ENCODE data around the gene DSN1. TPM values are rescaled to one million over a fixed set of nuclear protein-coding genes. Genes with fewer than 3 reads are reported as not detected.

The DSN1 gene
- total and polyA plus RNA-seq, 2 of the 8 experiments (the other 6 are each of a cell fraction or from before 2014, with no cell fraction given): 12.0 to 26.2 TPM

- H4K5ac ChIP-seq (ENCODE audit: insufficient read length, low read depth, low read length): no peak overlapping the region
- no peak overlapping the region for H3K18ac ChIP-seq (ENCODE audit: extremely low read depth, low read length)
- no peak overlapping the region for H3K4me3 ChIP-seq (ENCODE audit: extremely low read depth in 1 of 4, insufficient read depth in 2 of 4, low read depth in 3 of 4, low read length in 4 of 4)
- H3K9me3 ChIP-seq (ENCODE audit: insufficient read depth in 2 of 2, low read depth in 1 of 2, low read length in 1 of 2): no peaks in the 10 kb centered on the region
- H3K14ac ChIP-seq (ENCODE audit: insufficient read length): no peak overlapping the region
- no peak for TF ChIP-seq HDAC6 (IDR thresholded peaks at IDR 0.05; ENCODE audit: low read depth, low read length)
- no peak for TF ChIP-seq NANOG (IDR thresholded peaks at IDR 0.05; ENCODE audit: insufficient read depth, low read depth, low read length, poor library complexity, severe bottlenecking)
- TF ChIP-seq SIX5 (IDR thresholded peaks at IDR 0.05; ENCODE audit: low read depth, low read length): no peak
- no peak for TF ChIP-seq TBP (IDR thresholded peaks at IDR 0.05; ENCODE audit: low read depth, low read length)
- TF ChIP-seq SIRT6 (IDR thresholded peaks at IDR 0.05; ENCODE audit: low read length): no peak
- no peak for TF ChIP-seq TCF12 (IDR thresholded peaks at IDR 0.05; ENCODE audit: low read depth, low read length)
- TF ChIP-seq POLR2A (IDR thresholded peaks at IDR 0.05; ENCODE audit: control extremely low read depth in 1 of 2, low read depth in 2 of 2, low read length in 2 of 2): no peak
- TF ChIP-seq MAFK (IDR thresholded peaks at IDR 0.05; ENCODE audit: low read depth, low read length): no peak
- TF ChIP-seq KDM5A (IDR thresholded peaks at IDR 0.05; ENCODE audit: low read length): no peak
- ChIA-PET CTCF (ENCODE audit: partially characterized antibody) (interaction anchor here (0.8 to 3.7 kb wide), 6 partner anchors 9 to 100 kb away, joined by 3 to 22 read pairs (median 4); partner anchors contain the start of gene DSN1), POLR2A (ENCODE audit: partially characterized antibody) (interaction anchor here (1.2 kb wide), 1 partner anchor 10 kb away, joined by 3 read pairs; no protein-coding TSS in a partner anchor)
- no peak overlapping the region for H2BK120ac ChIP-seq (replicated peaks; ENCODE audit: low read depth, low read length)
- no peak overlapping the region for H2BK20ac ChIP-seq (ENCODE audit: low read length)
- H2AFZ ChIP-seq (ENCODE audit: low read length): no peak overlapping the region
- H4K20me1 ChIP-seq (replicated peaks in 1 of 2; ENCODE audit: control insufficient read depth in 1 of 2, insufficient read depth in 2 of 2, low read length in 2 of 2): peaks cover 1 to 2% of the 10 kb centered on the region in 2 experiments
- no peak overlapping the region for H2AK5ac ChIP-seq (ENCODE audit: low read depth, low read length)
- H3K23ac ChIP-seq (ENCODE audit: insufficient read length): no peak overlapping the region
- no peak overlapping the region for H3K4me2 ChIP-seq (ENCODE audit: insufficient read depth in 1 of 2, low read depth in 2 of 2, low read length in 2 of 2)
- FAIRE-seq (no peak), DNase-seq (ENCODE audit: low read depth in 1 of 2, low spot score in 2 of 2) (no peak)
- no peak overlapping the region for H2BK12ac ChIP-seq (ENCODE audit: low read depth, low read length)
- H3K23me2 ChIP-seq (ENCODE audit: low read depth, low read length): no peaks in the 10 kb centered on the region
- H4K91ac ChIP-seq (replicated peaks; ENCODE audit: insufficient read length, low read length): no peak overlapping the region
- H2BK5ac ChIP-seq (ENCODE audit: low read depth, low read length): no peak overlapping the region
- H3K79me2 ChIP-seq (ENCODE audit: control insufficient read depth in 1 of 2, insufficient read depth in 2 of 2, low read length in 2 of 2): no peaks in the 10 kb centered on the region
- H3K56ac ChIP-seq (replicated peaks; ENCODE audit: insufficient read length, low read depth, low read length): no peak overlapping the region
- H3K9ac ChIP-seq (replicated peaks in 1 of 4; ENCODE audit: extremely low read depth in 1 of 4, low read depth in 3 of 4, low read length in 3 of 4): no peak overlapping the region
- H3K4me1 ChIP-seq (replicated peaks in 1 of 4; ENCODE audit: control insufficient read depth in 3 of 4, insufficient read depth in 4 of 4, low read length in 3 of 4): no peaks in the 10 kb centered on the region
- H2BK15ac ChIP-seq (ENCODE audit: low read length): no peak overlapping the region
- peaks cover 0 to 20% (median 13%) of the 10 kb centered on the region in 4 experiments; a peak in 6 of 8 replicates for H3K36me3 ChIP-seq (ENCODE audit: control insufficient read depth in 2 of 4, insufficient read depth in 4 of 4, low read length in 3 of 4)
- no peak overlapping the region for H3K4ac ChIP-seq (replicated peaks; ENCODE audit: insufficient read length, low read depth, low read length)
- no peaks in the 10 kb centered on the region for H3K27me3 ChIP-seq (replicated peaks in 1 of 4; ENCODE audit: control insufficient read depth in 3 of 4, extremely low read depth in 1 of 4, insufficient read depth in 3 of 4, low read length in 3 of 4)
- H3K79me1 ChIP-seq (ENCODE audit: low read depth, low read length): no peaks in the 10 kb centered on the region
- 93% methylated on average over 5 of the region's 5 CpGs; no CpG with 5 or more reads in 1 of the 2 experiments for WGBS, 2 experiments (ENCODE audit: extremely low coverage in 1 of 2, insufficient coverage in 1 of 2, insufficient read length in 1 of 2, insufficient replicate concordance in 2 of 2, low coverage in 1 of 2, low lambda C conversion rate in 2 of 2, missing lambda C conversion rate in 1 of 2)
- no peak overlapping the region for H4K8ac ChIP-seq (ENCODE audit: extremely low read depth, insufficient read depth, low read length)
- no peak overlapping the region for H3K27ac ChIP-seq (ENCODE audit: low read depth, low read length)
Observed at GRCh38 chr20:36786663-36787062, 13.1 kb upstream of the DSN1 start.

Data from H1 (cell line).